HFF-Myc (cell line): ENCODE measurements around the gene PSMG3.

Experiments used
- DNase-seq: peaks from one replicate; pipeline ENCODE4 v3.0.0-alpha.2; 2011; ENCODE audit warnings: low read depth; ENCODE audit errors: extremely low read depth
- H3K4me3 ChIP-seq: replicated peaks from 2 replicates; pipeline ENCODE4 v1.5.1; 2011; ENCODE audit warnings: low read depth, mild to moderate bottlenecking, control low read depth, low read length
- TF ChIP-seq, protein P1 (sequence below): IDR thresholded peaks from 2 replicates; pipeline ENCODE4 v1.5.1; 2012; ENCODE audit warnings: mild to moderate bottlenecking, low read depth, low read length, control low read depth; ENCODE audit errors: missing control alignments

PSMG3 gene

DNA sequence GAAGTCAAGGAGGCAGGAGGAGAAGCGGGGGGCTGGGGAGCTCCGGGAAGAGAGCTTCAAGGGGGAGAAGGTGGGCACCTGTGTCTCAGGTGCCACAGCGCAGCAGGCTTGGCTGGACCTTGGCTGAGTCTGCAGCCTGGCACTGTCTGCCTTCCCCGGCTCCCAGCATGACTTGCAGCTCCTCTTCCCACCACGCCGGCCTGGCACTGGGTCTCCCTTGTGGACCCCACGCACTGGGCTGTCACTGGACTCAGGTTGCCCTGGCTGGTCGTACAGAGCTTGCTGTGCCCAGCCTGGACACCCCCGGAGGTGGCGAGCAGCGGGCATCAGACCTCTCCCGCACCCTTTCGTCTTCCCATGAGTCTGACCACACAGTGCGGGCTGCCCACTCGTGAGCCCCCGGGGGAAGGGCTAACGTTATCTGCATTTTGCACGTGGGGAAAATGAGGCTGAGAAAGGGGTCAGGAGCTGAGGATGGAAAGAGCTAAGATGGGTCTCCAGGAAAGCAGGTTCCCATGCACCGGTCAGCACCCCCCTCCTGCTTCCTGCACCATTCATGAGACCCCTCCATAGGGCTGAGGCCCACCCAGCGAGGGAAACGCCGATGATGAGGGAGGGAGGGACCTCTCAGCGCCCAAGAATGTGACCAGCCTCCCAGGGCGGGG lies 40.3 kb upstream of the PSMG3 start:
- no peak overlapping the region for H3K4me3 ChIP-seq
- TF ChIP-seq, protein P1, sequence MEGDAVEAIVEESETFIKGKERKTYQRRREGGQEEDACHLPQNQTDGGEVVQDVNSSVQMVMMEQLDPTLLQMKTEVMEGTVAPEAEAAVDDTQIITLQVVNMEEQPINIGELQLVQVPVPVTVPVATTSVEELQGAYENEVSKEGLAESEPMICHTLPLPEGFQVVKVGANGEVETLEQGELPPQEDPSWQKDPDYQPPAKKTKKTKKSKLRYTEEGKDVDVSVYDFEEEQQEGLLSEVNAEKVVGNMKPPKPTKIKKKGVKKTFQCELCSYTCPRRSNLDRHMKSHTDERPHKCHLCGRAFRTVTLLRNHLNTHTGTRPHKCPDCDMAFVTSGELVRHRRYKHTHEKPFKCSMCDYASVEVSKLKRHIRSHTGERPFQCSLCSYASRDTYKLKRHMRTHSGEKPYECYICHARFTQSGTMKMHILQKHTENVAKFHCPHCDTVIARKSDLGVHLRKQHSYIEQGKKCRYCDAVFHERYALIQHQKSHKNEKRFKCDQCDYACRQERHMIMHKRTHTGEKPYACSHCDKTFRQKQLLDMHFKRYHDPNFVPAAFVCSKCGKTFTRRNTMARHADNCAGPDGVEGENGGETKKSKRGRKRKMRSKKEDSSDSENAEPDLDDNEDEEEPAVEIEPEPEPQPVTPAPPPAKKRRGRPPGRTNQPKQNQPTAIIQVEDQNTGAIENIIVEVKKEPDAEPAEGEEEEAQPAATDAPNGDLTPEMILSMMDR = no peak
- no peak for DNase-seq

DNA sequence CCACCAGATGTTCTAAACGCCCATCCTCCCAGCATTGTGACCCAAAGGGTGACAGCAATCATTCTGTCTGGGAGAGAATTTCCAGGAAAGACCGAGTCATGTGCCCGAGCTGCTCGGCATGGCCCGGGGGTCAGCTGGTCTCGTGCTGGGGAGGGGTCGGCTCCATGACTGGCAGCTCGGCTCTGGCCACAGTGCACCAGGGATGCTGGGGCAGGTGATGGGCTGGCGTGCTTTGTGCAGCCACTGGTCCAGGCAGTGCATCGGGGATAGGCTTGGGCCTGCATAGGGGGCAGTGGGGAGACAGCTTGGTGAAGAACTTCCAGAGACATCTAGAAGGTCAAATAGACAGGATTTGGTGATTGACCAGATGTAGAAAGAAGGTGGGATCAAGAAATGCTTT lies 39.2 kb upstream of the PSMG3 start:
- TF ChIP-seq, protein P1 = no peak
- DNase-seq = no peak
- H3K4me3 ChIP-seq = no peak overlapping the region

DNA sequence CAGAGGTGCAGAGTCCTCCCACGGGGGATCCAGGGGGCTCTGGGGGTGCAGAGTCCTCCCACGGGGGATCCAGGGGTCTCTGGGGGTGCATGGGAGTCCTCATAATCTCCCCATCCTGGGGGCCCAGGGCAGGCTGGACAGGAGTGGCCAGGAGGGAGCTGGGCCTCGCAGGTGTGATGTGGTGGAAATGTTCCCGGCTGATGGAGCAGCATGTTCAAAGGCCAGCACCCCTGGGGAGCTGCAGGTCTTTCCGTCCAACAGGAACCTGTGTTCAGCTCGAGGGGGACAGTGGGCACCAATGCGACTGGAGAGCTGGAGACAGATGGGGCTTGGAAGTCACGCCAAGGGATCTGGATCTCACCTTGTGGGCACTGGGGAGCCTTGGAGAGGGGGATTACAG lies 38.5 kb upstream of the PSMG3 start:
- no peak overlapping the region for H3K4me3 ChIP-seq
- TF ChIP-seq, protein P1 = no peak

DNA sequence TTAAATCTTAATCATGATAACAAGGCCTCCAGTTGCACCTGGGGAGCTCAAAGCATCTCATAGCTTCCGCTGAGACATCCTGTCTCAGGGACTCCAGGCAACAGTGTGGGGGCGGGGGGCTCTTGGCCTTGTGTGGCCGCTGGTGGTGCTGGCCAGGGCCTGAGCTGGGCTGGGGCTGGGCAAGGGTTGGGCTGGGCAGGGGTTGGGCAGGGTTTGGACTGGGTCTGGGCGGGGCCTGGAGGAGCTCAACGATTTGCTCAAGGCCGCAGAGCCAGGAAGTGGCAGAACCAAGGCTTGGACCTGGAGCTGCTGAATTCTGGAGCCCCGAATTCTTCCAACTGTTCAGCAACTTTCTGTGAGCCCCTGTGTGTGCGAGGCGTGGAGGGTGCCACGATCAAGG lies 37.9 kb upstream of the PSMG3 start:
- DNase-seq = no peak
- no peak overlapping the region for H3K4me3 ChIP-seq
- TF ChIP-seq, protein P1 = no peak

More for the DNA sequence above, 38.5 kb upstream of the PSMG3 start:
- DNase-seq = no peak

DNA sequence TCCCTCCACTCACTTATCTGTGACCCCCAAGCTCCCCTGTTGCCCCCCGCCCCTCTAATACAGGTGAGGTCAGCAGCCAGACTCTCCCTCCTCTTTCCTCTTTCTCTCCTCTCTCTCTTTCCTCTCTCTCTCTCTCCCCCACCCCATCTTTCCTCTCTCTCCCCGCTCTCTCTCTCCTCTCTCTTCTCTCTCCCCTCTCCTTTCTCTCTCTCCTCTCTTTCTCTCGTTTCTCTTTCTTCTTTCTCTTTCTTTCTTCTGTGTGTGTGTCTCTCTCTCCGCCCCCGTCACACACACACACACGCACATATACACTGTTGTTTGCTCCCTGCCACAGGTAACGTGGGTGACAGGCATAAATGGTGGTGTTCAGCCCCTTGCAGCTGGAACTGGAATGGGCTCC lies 37.2 kb upstream of the PSMG3 start:
- no peak overlapping the region for H3K4me3 ChIP-seq
- no peak for DNase-seq
- TF ChIP-seq, protein P1 = no peak

DNA sequence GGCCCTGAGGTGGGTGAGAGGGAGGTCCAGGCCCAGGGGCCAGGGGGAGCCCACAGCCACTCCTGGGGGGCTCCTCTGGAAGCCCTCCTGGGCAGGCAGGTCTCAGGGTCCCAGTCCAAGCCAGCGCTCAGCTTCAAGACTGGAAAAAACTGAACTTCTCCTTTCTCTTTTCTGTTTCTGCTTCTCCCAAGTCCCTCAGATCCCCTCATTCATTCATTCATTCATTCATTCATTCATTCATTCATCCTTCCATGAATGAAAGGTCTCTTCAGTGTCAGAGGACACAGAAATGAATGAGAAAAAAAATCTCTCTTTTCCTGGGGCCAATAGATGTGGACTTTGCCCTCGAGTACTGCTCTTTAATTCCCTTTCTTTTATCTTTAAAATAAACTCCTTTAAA lies 34.6 kb upstream of the PSMG3 start:
- TF ChIP-seq, protein P1 = no peak
- DNase-seq = no peak
- H3K4me3 ChIP-seq = no peak overlapping the region
